Uterus (tissue), 4 donors: Measurements from ENCODE around the gene TMPRSS6. TPM values are rescaled to one million over a fixed set of nuclear protein-coding genes. Genes with fewer than 3 reads are reported as not detected.

ENCODE experiments used
- DNase-seq, 2 donors: peaks; one replicate each; pipeline ENCODE4 v3.0.0-alpha.2; 2019 to 2020
- H3K27ac ChIP-seq, 2 donors: fragments of 200-600 bp; sonication (generic); 1 replicate in 1 of 2; 2 replicates in 1 of 2; pipeline ENCODE4 v1.5.1; 2016 to 2018
- H3K27me3 ChIP-seq, 2 donors: fragments of 200-600 bp; sonication (generic); one replicate each; pipeline ENCODE4 v1.5.1; 2018 to 2019; ENCODE audit warnings: control low read depth in 1 of 2
- H3K36me3 ChIP-seq, 2 donors: fragments of 200-600 bp; sonication (generic); one replicate each; pipeline ENCODE4 v1.5.1; 2019; ENCODE audit warnings: control low read depth in 1 of 2
- H3K4me1 ChIP-seq, 2 donors: fragments of 200-600 bp; sonication (generic); one replicate each; pipeline ENCODE4 v1.5.1; 2018 to 2019; ENCODE audit warnings: control low read depth in 1 of 2
- H3K4me3 ChIP-seq, 2 donors: fragments of 200-600 bp; sonication (generic); 1 replicate in 1 of 2; 2 replicates in 1 of 2; pipeline ENCODE4 v1.5.1; 2018 to 2019; ENCODE audit warnings: mild to moderate bottlenecking in 1 of 2
- H3K9me3 ChIP-seq, 2 donors: fragments of 200-600 bp; sonication (generic); one replicate each; pipeline ENCODE4 v1.5.1; 2019; ENCODE audit warnings: control low read depth in 1 of 2
- POLR2A ChIP-seq, 2 donors: fragments of 450-650 bp; IDR thresholded peaks; one replicate each; pipeline ENCODE4 v1.6.1; 2016; ENCODE audit warnings: antibody characterized with exemption in 2 of 2, mild to moderate bottlenecking in 1 of 2, moderate library complexity in 1 of 2
- intact Hi-C: fragments of 100-400 bp; cut with DNase I; formaldehyde crosslinking; loops from one replicate; pipeline ENCODE4 v1.15.1; 2023; ENCODE audit warnings: low total_unique reads
- total RNA-seq, 4 donors: library from RNA; depleted of rRNA in 3 of 4; stranded (reverse); fragments of >200 nt in 3 of 4; gene quantifications; one replicate each; pipeline versions ENCODE4 v1.1.0 to v1.2.4, GENCODE V29; 2014 to 2023
- TF ChIP-seq, protein P1 (sequence below), 4 experiments: fragments of 200-600 bp in 2 of 4; fragments of 450-650 bp in 2 of 4; sonication (generic) in 2 of 4; IDR thresholded peaks; one replicate each; pipeline ENCODE4 v1.5.1; 2016 to 2019; ENCODE audit warnings: antibody characterized with exemption in 4 of 4, mild to moderate bottlenecking in 2 of 4, moderate library complexity in 1 of 4
- donor health status: DM: yes; HTN: yes; CAD: no.

The TMPRSS6 gene
- total RNA-seq, 4 donors from 2014 or later = not detected

DNA sequence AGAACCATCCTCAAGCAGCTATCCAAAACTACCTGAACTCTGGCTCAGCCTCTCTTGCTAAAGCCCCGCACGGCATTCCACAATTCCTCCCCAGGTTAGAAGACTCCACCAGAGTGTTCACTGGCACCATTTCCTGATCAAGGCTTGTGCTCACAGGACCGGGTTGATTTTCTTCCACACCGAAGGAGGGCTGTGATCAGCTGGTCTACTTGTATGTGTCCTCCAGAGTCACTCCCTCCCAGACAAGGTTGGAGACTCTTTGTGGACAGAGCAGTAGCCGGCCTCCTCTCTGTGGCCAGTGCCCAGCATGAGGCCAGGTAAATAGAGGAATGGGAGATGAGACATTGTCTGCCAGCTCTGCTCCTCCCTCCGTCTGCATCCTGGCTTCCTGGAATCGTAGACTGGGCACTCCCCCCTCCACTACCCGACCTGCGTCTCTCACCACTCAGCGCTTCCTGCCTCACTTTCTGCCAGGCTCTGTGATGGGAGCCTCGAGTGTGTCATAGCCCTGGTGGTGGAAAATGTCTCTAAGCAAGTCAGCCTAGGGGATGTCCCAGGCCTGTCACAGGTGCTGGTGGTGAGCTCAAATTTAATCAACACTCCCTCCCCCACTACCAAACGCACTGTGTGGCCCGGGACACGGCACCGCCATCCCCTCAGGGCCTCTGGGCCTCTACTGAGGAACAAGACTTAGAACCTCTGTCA is 12.5 kb upstream of the TMPRSS6 start:
- TF ChIP-seq, protein P1, sequence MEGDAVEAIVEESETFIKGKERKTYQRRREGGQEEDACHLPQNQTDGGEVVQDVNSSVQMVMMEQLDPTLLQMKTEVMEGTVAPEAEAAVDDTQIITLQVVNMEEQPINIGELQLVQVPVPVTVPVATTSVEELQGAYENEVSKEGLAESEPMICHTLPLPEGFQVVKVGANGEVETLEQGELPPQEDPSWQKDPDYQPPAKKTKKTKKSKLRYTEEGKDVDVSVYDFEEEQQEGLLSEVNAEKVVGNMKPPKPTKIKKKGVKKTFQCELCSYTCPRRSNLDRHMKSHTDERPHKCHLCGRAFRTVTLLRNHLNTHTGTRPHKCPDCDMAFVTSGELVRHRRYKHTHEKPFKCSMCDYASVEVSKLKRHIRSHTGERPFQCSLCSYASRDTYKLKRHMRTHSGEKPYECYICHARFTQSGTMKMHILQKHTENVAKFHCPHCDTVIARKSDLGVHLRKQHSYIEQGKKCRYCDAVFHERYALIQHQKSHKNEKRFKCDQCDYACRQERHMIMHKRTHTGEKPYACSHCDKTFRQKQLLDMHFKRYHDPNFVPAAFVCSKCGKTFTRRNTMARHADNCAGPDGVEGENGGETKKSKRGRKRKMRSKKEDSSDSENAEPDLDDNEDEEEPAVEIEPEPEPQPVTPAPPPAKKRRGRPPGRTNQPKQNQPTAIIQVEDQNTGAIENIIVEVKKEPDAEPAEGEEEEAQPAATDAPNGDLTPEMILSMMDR (IDR thresholded peaks at IDR 0.05) = no peak
- TF ChIP-seq POLR2A (IDR thresholded peaks at IDR 0.05) = no peak
- Histone ChIP-seq H3K9me3 (no peaks in the 10 kb centered on the region), H3K4me1 (no peaks in the 10 kb centered on the region), H3K27ac (no peak overlapping the region), H3K27me3 (no peaks in the 10 kb centered on the region), H3K4me3 (no peak overlapping the region), H3K36me3 (no peaks in the 10 kb centered on the region)
- intact Hi-C loops = no loop called here
- no peak for DNase-seq

DNA sequence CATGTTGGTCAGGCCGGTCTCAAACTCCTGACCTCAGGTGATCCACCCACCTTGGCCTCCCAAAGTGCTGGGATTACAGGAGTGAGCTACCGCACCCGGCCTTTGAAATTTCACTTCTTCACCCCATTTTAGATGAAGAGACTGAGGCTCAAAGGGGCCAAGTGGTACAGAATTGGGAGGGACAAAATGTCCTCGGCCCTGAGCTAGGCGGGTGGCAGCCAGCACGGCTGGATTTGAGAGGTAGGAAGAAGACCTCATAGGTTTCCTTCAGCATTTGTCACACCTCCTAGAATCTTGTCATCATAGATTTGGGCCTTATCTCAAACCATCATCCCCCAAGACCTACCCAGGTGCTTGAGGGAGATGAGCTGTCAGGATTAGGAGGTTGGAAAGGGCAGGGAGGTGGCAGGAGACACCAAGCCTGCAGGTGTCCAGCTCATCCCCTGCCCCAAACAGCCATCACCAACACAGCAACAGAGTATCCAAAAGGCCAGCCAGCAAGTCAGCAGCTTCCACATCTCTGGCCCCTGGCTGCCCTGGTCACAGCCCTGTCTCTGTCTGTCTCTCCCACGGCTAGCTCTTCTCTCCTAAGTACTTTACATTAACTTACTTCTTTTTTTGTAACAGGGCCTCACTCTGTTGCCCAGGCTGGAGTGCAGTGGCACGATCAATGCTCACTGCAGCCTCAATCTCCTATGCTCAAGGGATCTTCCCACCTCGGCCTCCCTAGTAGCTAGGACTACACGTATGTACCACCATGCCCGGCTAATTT is 11.2 kb upstream of the TMPRSS6 start:
- H3K27ac ChIP-seq = no peak overlapping the region

DNA sequence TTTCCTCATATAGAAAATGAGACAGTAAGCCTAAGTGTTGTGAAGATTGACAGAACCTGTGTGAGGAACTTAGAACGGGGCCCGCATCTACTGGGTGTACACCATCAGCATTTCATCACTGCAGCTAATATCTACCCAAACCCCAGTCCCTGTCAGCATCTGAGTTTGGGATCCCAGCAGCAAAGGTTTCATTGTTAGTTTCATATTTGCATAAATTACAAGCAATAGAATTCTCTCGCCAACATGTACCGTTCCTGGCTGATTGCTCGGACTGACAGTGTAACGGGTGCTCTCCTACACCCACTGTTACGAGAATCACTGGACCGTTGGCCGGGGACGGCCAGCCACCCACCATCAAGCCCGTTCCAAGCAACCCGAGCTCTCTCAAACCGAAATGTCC is 10.4 kb upstream of the TMPRSS6 start:
- intact Hi-C loops = no loop called here
- H3K4me1 ChIP-seq = no peaks in the 10 kb centered on the region
- H3K27ac ChIP-seq = no peak overlapping the region
- H3K9me3 ChIP-seq = no peaks in the 10 kb centered on the region
- no peaks in the 10 kb centered on the region for H3K27me3 ChIP-seq
- no peak for DNase-seq
- no peaks in the 10 kb centered on the region for H3K36me3 ChIP-seq
- no peak overlapping the region for H3K4me3 ChIP-seq
- no peak for TF ChIP-seq POLR2A (IDR thresholded peaks at IDR 0.05)
- TF ChIP-seq, protein P1 (IDR thresholded peaks at IDR 0.05) = no peak

More for the DNA sequence above, 11.2 kb upstream of the TMPRSS6 start:
- no peak overlapping the region for H3K4me3 ChIP-seq
- TF ChIP-seq, protein P1 (IDR thresholded peaks at IDR 0.05) = no peak
- no peak for TF ChIP-seq POLR2A (IDR thresholded peaks at IDR 0.05)
- no peaks in the 10 kb centered on the region for H3K9me3 ChIP-seq
- DNase-seq = no peak
- intact Hi-C loops = no loop called here
- no peaks in the 10 kb centered on the region for H3K4me1 ChIP-seq
- H3K27me3 ChIP-seq = no peaks in the 10 kb centered on the region
- H3K36me3 ChIP-seq = no peaks in the 10 kb centered on the region

DNA sequence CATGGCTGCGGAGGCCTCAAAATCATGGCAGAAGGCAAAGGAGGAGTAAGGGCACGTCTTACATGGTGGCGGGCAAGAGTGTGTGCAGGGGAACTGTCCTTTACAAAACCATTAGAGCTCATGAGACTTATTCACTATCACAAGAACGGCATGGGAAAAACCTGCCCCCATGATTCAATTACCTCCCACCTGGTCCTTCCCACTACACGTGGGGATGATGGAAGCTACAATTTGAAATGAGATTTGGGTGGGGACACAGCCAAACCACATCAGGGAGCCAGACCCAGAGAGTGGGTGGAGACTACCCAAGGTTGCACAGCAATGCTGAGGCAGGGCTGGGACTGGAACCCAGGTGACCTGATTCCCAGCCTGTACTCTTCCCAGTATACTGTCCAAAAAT is 8.6 kb upstream of the TMPRSS6 start:
- no peaks in the 10 kb centered on the region for H3K27me3 ChIP-seq
- no peak for DNase-seq
- H3K4me3 ChIP-seq = no peak overlapping the region
- TF ChIP-seq, protein P1 (IDR thresholded peaks at IDR 0.05) = no peak
- no peak for TF ChIP-seq POLR2A (IDR thresholded peaks at IDR 0.05)
- no peak overlapping the region for H3K27ac ChIP-seq
- no peaks in the 10 kb centered on the region for H3K9me3 ChIP-seq
- intact Hi-C loops = no loop called here
- H3K36me3 ChIP-seq = no peaks in the 10 kb centered on the region
- no peaks in the 10 kb centered on the region for H3K4me1 ChIP-seq

DNA sequence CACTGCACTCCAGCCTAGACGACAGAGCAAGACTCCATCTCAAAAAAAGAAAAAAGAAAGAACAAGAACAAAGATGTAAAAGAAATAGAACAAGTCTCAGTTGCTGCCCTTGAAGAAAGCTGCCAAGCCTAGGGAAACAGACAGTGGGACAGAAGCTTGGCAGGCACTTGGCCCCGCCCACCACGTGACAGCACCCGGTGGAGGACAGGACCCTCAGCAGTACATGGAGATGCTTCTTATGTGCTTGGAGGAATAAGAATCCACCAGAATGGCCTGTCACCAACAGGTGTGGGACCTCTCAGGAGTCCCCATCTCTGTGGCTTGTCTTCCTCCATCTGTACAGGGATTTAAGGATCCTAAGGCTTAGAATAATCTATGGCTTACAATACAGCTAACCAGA is 7.6 kb upstream of the TMPRSS6 start:
- DNase-seq = no peak
- TF ChIP-seq POLR2A (IDR thresholded peaks at IDR 0.05) = no peak
- TF ChIP-seq, protein P1 (IDR thresholded peaks at IDR 0.05) = no peak
- Histone ChIP-seq H3K4me3 (no peak overlapping the region), H3K27ac (no peak overlapping the region), H3K9me3 (no peaks in the 10 kb centered on the region), H3K27me3 (no peaks in the 10 kb centered on the region), H3K4me1 (no peaks in the 10 kb centered on the region), H3K36me3 (no peaks in the 10 kb centered on the region)
- intact Hi-C loops = no loop called here
